ENCODE data around the gene GPX8.

GPX8 gene

GRCh38 chr5:55159763-55160492 lies at the start of gene GPX8:
Gene GPX8 (plus strand): TSS chr5:55160171. CDS start chr5:55160193, 22 bp downstream.
- DNase-seq, result peak; percentile 16

- no peak for DNase-seq
Observed at GRCh38 chr5:55110217-55110616, 49.8 kb upstream of the GPX8 start.

GRCh38 chr5:55113327-55113726 lies 46.6 kb upstream of the GPX8 start:
- no peak for DNase-seq

GRCh38 chr5:55114061-55114460 lies 45.9 kb upstream of the GPX8 start:
- DNase-seq, result no peak

- no peak for DNase-seq
Observed at GRCh38 chr5:55123365-55123764, 36.6 kb upstream of the GPX8 start.

- no peak for DNase-seq
Observed at GRCh38 chr5:55134053-55134722, 25.8 kb upstream of the GPX8 start.

GRCh38 chr5:55136521-55136920 lies 23.4 kb upstream of the GPX8 start:
- DNase-seq, result no peak

- no peak for DNase-seq
Observed at GRCh38 chr5:55140908-55141665, 18.9 kb upstream of the GPX8 start.

- DNase-seq, result no peak
Observed at GRCh38 chr5:55141945-55142690, 17.9 kb upstream of the GPX8 start.

- DNase-seq, result no peak
Observed at GRCh38 chr5:55143624-55144023, 16.3 kb upstream of the GPX8 start.

- DNase-seq, result no peak
Observed at GRCh38 chr5:55146080-55146479, 13.9 kb upstream of the GPX8 start.

GRCh38 chr5:55146543-55147151 lies 13.3 kb upstream of the GPX8 start:
- DNase-seq, result peak; percentile 88

- DNase-seq, result no peak
Observed at GRCh38 chr5:55149308-55149795, 10.6 kb upstream of the GPX8 start.

GRCh38 chr5:55151923-55152842 lies 7.8 kb upstream of the GPX8 start:
- no peak for DNase-seq

GRCh38 chr5:55154873-55155272 lies 5.1 kb upstream of the GPX8 start:
- DNase-seq, result no peak

- no peak for DNase-seq
Observed at GRCh38 chr5:55160493-55161209, 680 bp downstream of the GPX8 start.

GRCh38 chr5:55162666-55163065 lies 2.7 kb downstream of the GPX8 start:
- DNase-seq, result no peak

- no peak for DNase-seq
Observed at GRCh38 chr5:55171471-55171870, 11.5 kb downstream of the GPX8 start.

- peak; percentile 72 for DNase-seq
Observed at GRCh38 chr5:55172051-55172899, 12.3 kb downstream of the GPX8 start.

Measured in stimulated activated CD4-positive, alpha-beta T cell treated with anti-CD3 and anti-CD28 coated beads, Interleukin-4, amount 100 ng/mL, for 24 hours (primary cell).